EH (cell line): ENCODE measurements around the gene RPTOR.
"Not testable (repeated sequence)": the region's sequence is repeated elsewhere in the genome, so short reads cannot be mapped to it uniquely, and the experiment has no call there.

Experiments used
- DNase-seq: peaks from one replicate; pipeline ENCODE4 v3.0.0-alpha.2; 2015; ENCODE audit warnings: low read depth

RPTOR gene

DNA sequence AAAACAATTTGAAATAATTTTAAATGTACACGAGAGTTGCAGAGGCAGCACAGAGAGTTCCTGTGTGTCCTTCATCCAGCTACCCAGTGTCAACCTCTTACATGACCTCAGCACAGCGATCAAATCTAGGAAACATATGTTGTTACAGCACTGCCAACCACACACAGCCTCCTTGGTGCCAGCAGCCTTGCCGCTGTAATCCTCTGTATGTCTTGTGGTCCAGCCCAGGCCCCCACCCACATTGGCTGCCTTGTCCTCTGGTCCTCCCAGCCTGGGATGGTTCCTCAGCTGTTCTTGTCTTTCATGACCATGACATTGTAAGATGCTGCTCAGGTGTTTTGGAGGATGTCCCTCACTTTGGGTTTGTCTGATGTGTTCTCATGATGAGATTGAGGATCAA is 178.0 kb downstream of the RPTOR start:
- DNase-seq = no peak

DNA sequence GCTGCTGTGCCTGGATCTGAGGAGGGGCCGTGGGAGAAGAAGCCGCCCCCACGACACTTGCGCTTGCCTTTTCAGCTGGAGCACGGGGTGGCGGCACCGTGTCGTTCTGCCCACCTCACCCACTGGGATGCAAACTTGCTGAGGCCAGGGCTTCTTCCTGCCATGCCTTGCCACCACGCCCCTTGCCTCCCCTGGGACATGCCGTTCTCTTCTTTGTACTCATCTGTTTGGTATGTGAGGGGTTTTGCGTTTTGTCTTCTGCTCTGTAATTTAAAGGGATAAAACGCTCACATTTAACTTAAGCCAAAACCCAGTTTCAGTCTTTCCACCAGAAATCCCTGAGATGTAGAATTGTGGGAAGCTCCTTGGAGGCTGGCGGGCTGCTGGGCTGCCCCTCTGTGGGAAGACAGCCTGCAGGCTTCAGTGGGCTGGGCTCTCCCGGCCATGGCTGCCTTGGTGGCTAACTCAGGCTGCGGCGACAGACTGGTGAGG is 180.2 kb downstream of the RPTOR start:
- peak; percentile 87 for DNase-seq

DNA sequence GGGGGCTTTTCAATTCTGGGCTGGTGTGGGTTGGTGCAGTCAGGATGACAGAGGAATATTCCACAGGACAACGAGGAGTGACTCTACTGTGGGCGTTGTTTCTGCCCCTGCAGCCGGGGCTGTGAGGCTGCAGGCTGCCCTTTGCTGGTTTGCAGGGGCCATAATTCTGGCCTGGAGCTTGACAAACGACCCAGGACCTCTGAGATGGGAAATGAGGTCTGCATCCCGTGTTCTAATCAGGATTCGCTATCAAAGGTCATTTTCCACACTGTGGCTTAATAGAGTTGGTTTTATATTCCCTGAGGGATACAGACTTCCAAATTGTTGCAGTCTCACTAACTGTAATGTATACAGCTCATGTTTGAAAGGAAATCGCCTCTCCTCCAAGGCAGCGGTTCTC is 180.9 kb downstream of the RPTOR start:
- DNase-seq = peak; percentile 22

DNA sequence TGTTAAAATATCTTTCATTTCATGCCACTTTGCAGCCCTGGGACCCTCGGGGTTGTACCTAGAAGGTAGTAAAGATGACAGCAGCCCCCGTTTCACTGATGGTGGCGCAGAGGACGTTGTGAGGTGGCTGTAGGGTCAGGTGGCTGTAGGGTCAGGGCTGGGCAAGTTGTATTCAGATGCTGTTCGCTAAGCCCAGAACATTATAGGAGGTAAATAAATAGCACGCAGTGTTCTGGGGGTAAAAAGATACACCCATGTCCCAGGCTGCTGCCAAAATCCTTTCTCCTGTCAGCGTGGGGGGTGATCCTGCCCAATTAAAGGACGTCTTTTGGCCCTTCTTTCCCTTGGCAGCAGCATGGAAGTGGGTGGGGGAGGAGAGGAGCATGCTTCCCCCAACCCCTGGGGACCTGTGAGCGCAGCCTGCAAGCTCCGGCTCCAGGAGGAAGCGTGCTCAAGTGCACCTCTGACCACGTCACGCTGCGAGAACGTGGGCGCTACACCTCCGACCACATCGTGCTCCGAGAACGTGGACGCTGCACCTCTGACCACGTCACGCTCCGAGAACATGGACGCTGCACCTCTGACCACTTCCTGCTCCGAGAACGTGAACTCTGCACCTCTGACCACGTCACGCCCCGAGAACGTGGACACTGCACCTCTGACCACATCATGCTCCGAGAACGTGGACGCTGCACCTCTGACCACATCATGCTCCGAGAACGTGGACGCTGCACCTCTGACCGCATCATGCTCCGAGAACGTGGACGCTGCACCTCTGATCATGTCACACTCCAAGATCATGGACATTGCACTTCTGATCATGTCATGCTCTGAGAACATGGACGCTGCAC is 182.1 kb downstream of the RPTOR start:
- DNase-seq = no peak

DNA sequence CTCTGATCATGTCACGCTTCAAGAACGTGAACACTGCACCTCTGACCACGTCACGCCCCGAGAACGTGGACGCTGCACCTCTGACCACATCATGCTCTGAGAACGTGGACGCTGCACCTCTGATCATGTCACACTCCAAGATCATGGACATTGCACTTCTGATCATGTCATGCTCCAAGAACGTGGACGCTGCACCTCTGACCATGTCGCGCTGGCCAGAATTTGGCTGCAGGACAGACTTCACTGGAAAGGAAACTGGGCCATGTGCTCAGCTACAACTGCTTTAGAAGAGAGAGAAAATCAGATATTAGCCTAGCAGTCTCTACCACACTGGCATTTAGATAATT is 182.7 kb downstream of the RPTOR start:
- no peak for DNase-seq

DNA sequence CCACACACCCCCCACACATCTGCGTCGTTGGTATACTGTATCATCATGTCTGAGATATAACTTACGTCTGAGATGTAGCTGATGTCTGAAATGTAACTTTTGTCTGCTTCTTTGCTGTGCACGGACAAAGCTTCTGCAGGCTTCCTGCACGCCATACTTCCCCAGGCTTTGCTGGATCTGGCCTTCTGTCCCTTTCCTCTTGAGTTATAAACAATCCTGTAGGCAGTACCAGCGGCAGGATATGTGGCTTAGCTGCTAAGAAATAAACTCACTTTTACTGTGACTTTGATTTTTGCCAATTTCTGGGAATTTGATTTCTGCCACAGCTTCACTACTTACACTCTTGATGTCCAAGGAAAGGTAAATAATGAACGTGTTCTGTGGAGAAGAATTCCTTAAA is 184.4 kb downstream of the RPTOR start:
- no peak for DNase-seq

DNA sequence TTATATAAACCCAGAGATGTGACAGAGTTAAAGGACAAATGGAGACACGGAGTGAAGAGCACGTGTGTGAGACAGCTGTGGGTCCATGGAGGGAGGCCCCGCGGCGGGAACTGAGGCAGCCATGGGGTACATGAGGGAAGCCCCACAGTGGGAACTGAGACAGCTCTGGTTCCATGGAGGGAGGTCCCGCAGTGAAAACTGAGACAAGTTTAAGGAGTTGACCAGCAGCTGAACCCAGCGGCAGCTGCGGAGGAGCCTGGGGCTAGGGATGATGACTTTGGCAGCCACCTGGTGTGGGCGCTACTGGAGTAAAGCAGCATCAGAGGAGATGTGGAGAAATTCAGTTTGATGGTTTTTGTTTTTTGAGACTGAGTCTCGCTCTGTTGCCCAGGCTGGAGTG is 185.1 kb downstream of the RPTOR start:
- DNase-seq = no peak

DNA sequence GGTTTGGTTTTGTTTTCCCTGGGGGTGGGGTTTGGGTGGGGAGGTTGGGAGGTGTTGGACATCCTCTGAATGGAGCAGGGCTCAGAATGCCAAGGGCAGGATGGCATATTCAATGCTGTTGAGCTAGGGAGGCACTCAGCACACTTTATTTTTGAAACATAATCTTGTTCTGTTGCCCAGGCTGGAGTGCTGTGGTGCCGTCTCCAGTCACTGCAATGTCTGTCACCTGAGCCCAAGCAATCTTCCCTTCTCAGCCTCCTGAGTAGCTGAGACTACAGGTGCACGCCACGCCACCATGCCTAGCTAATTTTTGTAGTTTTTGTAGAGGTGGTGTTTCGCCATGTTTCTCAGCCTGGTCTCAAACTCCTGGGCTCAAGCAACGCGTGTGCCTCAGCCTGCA is 186.1 kb downstream of the RPTOR start:
- no peak for DNase-seq

DNA sequence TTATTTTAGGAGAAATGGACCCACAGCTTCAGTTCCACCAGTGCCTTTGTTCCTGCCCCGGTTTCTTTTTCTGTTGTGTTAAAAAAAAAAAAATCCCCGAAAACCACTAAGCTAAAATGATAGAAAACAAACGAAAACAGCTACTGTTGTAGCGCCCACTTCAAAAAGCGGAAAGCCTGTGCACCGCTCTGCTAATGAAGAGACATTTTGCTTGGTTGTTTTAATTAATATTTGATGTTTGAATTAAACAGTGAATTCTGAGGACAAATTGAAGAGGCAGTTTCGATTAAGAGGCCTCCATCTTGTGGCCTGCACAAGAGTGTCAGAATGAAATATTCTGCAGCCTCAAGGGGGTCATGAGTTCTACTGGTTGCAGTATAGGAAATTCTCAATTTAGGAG is 186.7 kb downstream of the RPTOR start:
- DNase-seq = no peak

DNA sequence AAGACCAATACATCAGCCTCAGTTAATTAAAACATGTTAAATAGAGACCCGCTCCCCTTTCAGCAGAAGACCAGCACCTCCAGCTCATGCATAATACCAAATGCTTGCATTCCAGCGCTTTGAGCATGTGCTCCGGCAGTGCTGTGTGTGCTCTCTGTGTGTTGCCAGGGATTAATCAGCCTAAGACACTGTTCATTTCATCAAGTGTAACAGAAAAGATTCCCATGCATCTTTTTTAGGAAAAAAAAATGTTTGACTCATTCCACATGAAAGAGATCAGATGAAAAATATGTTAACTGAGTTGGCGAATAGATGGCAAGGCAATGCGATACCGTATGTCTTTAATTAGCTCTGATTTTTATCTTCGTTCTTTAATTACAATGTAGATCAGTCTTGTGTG is 187.6 kb downstream of the RPTOR start:
- DNase-seq = peak; percentile 90

DNA sequence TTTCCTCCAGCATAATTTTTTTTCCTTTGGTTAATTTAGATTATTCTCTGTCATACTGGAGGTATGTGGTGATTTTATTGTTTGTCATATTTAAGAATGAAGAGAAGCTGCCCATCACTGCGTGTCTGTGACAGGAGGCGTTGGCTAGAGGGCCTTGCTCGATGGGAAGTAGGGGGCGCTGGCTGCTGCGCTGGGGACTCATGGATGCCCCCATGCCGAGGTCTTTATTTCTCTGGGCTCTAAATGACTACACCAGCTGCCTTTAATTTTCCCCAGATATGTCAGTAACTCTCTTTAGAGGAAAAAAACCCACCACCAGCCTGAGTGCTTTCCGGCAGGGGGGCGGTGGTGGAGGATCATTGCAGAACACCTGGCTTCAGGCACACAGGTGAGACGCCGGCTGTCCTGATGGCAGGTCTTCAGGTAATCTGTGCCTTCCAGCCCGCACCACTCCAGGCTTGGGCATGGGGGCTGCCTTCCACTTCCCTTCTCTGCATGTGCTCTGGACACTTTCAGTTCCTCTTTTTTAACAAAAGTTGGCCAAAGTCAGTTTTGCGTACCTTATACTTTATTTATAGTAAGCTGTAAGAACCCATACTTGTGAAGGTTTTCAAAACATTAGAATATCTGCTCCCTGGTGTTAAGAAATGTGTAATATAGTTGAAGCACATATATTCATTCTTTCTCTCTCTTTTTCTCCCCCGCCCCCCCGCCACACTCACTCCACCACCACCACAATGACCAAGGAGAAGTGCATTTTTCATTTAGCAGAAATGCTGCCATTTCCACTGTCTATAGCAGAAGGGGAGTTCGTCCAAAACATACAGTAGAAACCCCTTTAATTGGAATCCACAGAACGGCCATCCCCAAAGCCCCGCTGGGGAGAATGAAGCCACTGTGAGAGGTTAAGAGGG is 192.7 kb downstream of the RPTOR start:
- DNase-seq = no peak

DNA sequence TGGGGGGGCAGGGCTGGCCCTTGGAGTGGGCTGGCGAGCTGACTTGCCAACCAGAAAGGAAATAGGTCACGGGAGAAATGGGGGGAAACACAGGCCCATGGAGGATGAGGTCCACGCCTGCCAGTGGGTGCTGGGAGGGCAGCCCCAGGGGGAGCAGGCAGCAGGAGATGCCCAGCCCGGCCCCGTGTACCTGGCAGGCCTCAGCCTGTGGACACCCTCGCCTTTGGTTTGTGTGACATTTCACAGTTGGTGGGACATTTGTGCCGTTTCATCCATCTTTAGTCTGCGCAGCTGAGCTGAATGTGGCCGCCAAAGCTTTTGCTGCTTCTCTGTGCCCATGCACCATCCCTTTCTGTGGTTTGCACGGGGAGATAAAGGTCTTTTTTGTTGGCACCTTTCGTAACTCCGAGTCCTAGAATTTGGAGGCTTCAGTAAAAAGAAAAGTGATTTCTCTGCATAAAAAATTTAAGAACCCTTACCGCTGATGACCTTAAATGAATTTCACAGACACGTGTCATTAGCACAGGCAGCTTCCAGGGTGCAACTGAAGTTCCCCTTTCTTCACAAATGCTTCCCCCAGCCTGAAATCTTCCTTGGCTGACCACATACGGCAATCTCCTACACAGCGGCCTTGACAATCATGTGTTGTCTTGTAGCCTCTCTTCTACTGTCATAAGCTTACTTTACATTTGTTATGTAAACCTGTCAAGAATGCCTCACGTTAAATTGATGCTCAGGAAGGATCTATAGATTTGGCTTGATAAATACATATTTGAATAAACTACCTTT is 193.6 kb downstream of the RPTOR start:
- no peak for DNase-seq

DNA sequence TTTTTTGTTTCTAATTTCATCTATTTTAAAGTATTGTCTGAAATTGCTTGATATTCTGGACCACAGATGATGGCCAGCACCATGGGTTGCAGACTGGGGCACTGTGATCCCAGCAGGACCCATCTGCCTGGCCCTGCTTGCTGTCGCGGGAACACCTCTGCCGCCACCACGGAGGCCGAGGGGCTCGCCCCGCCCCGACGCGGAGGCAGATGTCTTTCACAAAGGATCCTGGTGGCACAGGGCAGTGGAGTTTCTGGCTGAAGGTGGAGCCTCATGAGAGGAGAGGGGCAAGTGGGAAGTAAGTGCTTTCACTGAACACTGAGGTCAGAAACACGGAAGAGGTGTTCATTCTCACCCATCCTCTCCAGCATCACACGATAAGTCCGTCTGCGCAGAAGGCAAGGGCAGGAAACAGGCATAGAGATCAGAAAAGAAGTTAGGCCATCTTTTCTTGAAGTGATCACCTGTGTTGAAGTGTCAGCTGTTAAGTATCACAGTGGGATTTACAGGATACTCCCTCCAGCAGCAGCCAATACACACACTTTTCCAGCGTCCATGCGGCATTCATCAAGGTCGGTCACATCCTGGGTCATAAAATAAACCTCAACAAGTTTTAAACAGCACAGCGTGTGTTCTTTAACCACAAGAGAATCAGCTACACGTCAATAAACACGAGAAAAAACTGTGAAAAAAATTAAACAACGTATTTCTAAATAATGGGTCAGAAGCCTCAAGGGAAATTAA is 194.5 kb downstream of the RPTOR start:
- DNase-seq = no peak

DNA sequence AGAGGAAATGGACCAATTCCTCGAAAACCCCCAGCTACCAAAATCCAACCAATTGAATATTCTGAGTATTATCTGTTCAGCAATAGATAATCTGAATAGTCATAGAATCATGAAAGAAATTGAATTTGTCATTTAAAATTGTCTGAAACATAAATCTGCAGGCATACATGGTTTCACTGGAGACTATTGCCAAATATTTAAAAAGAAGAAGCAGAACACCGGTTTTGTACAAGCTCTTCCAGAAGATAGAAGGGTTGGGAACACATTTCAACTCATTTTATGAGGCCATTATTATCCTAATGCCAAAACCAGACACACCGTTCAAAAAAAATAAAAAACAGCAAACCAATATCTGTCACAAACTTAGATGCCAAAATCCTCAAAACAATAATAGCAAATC is 195.5 kb downstream of the RPTOR start:
- DNase-seq = no peak

DNA sequence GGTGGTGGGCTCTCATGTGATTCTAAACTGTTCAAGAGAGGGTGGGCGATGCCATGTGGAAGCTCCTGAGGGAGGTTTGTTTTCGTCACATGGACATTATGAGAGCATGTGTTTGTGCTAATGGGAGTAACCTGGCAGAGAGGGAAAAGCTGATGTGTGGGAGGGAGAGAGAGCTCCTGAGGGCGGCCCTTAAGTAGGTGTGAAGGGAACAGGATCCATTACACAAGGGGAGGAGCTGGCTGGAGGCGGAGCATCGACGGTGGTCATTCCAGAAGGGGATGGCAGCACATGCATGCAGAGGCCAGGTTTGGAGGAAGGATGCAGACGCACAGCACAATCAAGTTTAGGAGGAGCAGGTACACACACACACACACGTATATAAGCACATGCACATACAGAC is 197.5 kb downstream of the RPTOR start:
- no peak for DNase-seq

DNA sequence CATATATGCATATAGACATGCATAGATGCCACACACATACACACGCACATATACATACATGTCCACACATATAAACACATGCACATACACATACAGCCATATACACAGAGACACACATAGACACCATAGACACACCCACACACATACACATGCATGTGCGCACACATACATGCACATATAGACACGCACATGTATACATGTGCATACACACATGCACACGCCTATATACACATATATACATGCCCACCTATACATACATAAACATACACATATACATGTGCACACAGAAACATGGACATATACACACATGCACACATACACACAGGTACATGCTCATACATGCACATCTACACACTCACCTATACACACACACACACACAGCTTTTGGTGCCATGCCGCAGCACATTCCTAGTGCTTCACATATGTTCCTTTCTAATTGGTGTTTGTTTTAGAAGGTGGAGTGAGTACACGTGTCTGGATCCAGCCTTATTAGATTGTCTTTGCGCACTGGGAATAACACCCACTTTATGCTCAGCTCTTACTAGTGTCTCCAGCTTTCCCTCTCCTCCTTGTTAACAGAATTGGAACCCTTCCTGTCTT is 198.0 kb downstream of the RPTOR start:
- DNase-seq = no peak

DNA sequence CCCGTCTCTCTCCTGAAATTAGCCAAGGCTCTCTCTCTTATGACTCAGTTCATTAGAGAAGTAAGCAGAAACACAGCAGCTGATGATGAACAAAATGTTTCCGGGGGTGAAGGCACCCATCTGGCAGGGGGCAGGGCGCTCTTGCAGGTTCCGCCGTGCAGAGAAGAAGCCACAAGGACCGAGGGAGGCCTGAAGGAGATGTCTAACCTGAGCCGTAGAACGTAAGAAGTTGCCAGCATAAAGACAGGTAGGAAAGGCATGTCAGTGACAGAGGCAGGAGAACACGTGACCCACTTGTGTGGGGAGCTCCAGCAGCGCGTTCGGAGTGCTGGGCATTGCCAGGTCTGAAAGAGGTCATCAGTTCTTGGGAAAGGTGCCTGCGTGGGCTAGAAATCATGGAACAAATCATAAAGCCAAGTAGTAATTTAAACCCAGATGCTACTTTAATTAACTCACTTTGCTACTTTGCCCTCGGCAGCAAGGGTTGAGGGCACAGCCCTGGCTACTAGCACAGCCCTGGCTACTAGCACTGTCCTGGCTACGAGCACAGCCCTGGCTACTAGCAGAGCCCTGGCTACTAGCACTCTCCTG is 198.6 kb downstream of the RPTOR start:
- peak; percentile 14 for DNase-seq

DNA sequence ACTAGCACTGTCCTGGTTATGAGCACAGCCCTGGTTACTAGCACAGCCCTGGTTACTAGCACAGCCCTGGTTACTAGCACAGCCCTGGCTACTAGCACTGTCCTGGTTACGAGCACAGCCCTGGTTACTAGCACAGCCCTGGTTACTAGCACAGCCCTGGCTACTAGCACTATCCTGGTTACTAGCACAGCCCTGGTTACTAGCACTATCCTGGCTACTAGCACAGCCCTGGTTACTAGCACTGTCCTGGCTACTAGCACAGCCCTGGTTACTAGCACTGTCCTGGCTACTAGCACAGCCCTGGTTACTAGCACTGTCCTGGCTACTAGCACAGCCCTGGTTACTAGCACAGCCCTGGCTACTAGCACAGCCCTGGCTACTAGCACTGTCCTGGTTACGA is 199.3 kb downstream of the RPTOR start:
- DNase-seq = not testable (repeated sequence)

DNA sequence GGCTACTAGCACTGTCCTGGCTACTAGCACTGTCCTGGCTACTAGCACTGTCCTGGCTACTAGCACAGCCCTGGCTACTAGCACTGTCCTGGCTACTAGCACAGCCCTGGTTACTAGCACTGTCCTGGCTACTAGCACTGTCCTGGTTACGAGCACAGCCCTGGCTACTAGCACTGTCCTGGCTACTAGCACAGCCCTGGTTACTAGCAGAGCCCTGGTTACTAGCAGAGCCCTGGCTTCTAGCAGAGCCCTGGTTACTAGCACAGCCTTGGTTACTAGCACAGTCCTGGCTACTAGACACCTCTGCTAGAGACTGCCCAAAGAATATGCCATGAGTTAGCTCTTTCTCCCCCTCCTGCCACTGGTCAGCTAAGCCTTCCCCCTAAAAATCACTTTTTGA is 200.1 kb downstream of the RPTOR start:
- not testable (repeated sequence) for DNase-seq

DNA sequence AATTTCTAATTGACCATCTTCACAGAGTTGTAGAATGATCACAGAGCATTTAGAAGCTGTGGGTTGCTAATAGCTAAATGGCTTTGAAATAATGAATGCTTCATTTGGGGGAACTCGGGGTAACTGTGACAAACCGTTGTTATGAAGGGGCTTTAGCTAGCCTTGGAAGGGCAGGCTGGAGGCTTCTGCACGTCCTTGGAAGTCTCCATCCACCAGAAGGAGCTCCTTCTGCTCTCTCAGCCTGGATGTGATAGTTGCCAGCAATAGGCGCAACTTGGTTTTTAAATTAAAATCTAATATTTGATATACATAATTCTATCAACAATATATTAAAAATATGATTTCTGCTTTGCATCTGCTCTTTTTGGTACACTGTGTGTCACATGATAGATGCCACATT is 200.5 kb downstream of the RPTOR start:
- DNase-seq = no peak
